Body of pancreas (tissue), 4 donors: ENCODE results near the gene HABP2.

Experiments
- CTCF ChIP-seq, 7 experiments: fragments of 450-650 bp in 4 of 7; fragments of 200-600 bp in 3 of 7; sonication (generic) in 3 of 7; IDR thresholded peaks; one replicate each; pipeline ENCODE4 v1.5.1; 2016 to 2019; ENCODE audit warnings: antibody characterized with exemption in 7 of 7
- POLR2A ChIP-seq, 3 donors: fragments of 450-650 bp; IDR thresholded peaks; one replicate each; pipeline ENCODE4 v1.6.1; 2016; ENCODE audit warnings: antibody characterized with exemption in 3 of 3, mild to moderate bottlenecking in 2 of 3

- TF ChIP-seq CTCF (IDR thresholded peaks at IDR 0.05) (no peak), POLR2A (IDR thresholded peaks at IDR 0.05) (no peak)
Observed at GRCh38 chr10:113537672-113538071, 15.2 kb upstream of the HABP2 start.
